CD4-positive, alpha-beta memory T cell (primary cell): ENCODE data around the gene SEZ6L. TPM values are rescaled to one million over a fixed set of nuclear protein-coding genes. Genes with fewer than 3 reads are reported as not detected.

Experiments used
- CTCF ChIA-PET: fragments of 350-600 bp; sonication (Branson Sonifier 250); formaldehyde crosslinking; loops from one replicate; lab custom pipeline; 2021; ENCODE audit warnings: inconsistent platforms; ENCODE audit not compliant: partially characterized antibody; lab: Charles Lee
- POLR2A ChIA-PET: fragments of 350-600 bp; sonication (Branson Sonifier 250); formaldehyde crosslinking; loops from one replicate; lab custom pipeline; 2021; ENCODE audit not compliant: partially characterized antibody; lab: Charles Lee
- DNase-seq, 5 donors: peaks; one replicate each; pipeline versions ENCODE4 v3.0.0 to v3.0.0-alpha.2; 2020 to 2022; ENCODE audit warnings: mixed read lengths in 1 of 5
- H3K27ac ChIP-seq: one replicate; pipeline ENCODE4 v1.7.0; 2013; ENCODE audit warnings: low read depth, low read length
- H3K27me3 ChIP-seq: 2 replicates; pipeline ENCODE4 v1.7.0; 2013; ENCODE audit warnings: mild to moderate bottlenecking, low read length, moderate library complexity; ENCODE audit not compliant: insufficient read depth
- H3K36me3 ChIP-seq: 2 replicates; pipeline ENCODE4 v1.7.0; 2013; ENCODE audit warnings: mild to moderate bottlenecking, low read length, moderate library complexity; ENCODE audit not compliant: insufficient read depth
- H3K4me1 ChIP-seq: 2 replicates; pipeline ENCODE4 v1.7.0; 2013; ENCODE audit warnings: mild to moderate bottlenecking, low read length, moderate library complexity; ENCODE audit not compliant: insufficient read depth
- H3K4me3 ChIP-seq, 2 donors: one replicate each; pipeline ENCODE4 v1.7.0; 2013; ENCODE audit warnings: low read length in 2 of 2, mild to moderate bottlenecking in 1 of 2
- H3K9me3 ChIP-seq, 2 donors: one replicate each; pipeline ENCODE4 v1.7.0; 2013; ENCODE audit warnings: low read length in 2 of 2, control low read depth in 1 of 2; ENCODE audit not compliant: control insufficient read depth in 1 of 2
- H3K27ac Mint-ChIP-seq, 7 donors: one replicate each; pipeline ENCODE4 v1.8.0; 2020 to 2021; ENCODE audit warnings: mixed read lengths in 7 of 7, mild to moderate bottlenecking in 6 of 7, inconsistent platforms in 3 of 7, moderate library complexity in 3 of 7
- H3K27me3 Mint-ChIP-seq, 2 donors: one replicate each; pipeline ENCODE4 v1.8.0; 2020 to 2021; ENCODE audit warnings: mixed read lengths in 2 of 2
- H3K36me3 Mint-ChIP-seq, 2 donors: one replicate each; pipeline ENCODE4 v1.8.0; 2020 to 2021; ENCODE audit warnings: mixed read lengths in 2 of 2, inconsistent platforms in 1 of 2, mild to moderate bottlenecking in 1 of 2
- H3K4me1 Mint-ChIP-seq, 4 donors: one replicate each; pipeline ENCODE4 v1.8.0; 2020 to 2021; ENCODE audit warnings: mixed read lengths in 4 of 4, mild to moderate bottlenecking in 1 of 4
- H3K4me3 Mint-ChIP-seq, 8 donors: one replicate each; pipeline ENCODE4 v1.8.0; 2020 to 2021; ENCODE audit warnings: mixed read lengths in 8 of 8, mild to moderate bottlenecking in 7 of 8, moderate library complexity in 6 of 8, inconsistent platforms in 3 of 8
- H3K9me3 Mint-ChIP-seq, 8 donors: one replicate each; pipeline ENCODE4 v1.8.0; 2020 to 2021; ENCODE audit warnings: mixed read lengths in 8 of 8, mild to moderate bottlenecking in 5 of 8, inconsistent platforms in 3 of 8, moderate library complexity in 1 of 8
- intact Hi-C: fragments of 100-400 bp; cut with micrococcal nuclease; formaldehyde crosslinking; loops from one replicate; pipeline ENCODE4 v1.15.1; 2023
- polyA plus RNA-seq, 2 donors: library from polyadenylated mRNA; unstranded; fragments of 300-500 nt; fragmentation: Illumina TruSeq; gene quantifications; one replicate each; pipeline ENCODE4 v1.2.3, GENCODE V29; 2021
- total RNA-seq, 2 experiments: library from RNA; stranded (reverse); gene quantifications; one replicate each; pipeline ENCODE4 v1.2.3, GENCODE V29; 2021

The SEZ6L gene
- total and polyA plus RNA-seq, 4 experiments from 2014 or later, result not detected

DNA sequence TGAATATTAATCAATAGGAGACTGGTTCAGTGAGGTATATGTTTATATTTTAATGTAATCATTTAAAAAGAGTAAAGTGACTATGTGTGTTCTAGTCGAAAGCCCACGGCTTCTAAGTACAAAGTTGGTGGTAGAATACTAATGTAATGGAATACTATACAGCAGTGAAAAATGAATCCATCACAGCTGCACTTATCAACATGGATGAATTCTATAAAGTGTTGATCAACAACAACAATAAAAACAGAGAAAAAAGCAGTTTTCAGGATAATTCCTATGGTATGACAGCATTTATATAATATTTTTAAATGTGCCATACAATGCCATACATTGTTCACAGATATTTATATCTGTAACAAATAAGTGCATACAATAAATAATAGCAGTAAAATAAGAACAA is 114.1 kb downstream of the SEZ6L start:
- intact Hi-C loops, result no loop called here
- no peaks in the 10 kb centered on the region for H3K27me3 ChIP-seq
- H3K27ac Mint-ChIP-seq, result no peak overlapping the region
- no peaks in the 10 kb centered on the region for H3K36me3 Mint-ChIP-seq
- POLR2A ChIA-PET, result no interaction called here
- H3K4me1 ChIP-seq, result no peaks in the 10 kb centered on the region
- H3K27ac ChIP-seq, result no peak overlapping the region
- H3K9me3 ChIP-seq, result no peaks in the 10 kb centered on the region
- peaks cover 8 to 21% of the 10 kb centered on the region in 2 donors for H3K27me3 Mint-ChIP-seq
- peaks cover 0 to 3% (median under 1%) of the 10 kb centered on the region in 8 donors for H3K9me3 Mint-ChIP-seq
- no peak overlapping the region for H3K4me3 Mint-ChIP-seq
- no peaks in the 10 kb centered on the region for H3K36me3 ChIP-seq
- no peak overlapping the region for H3K4me3 ChIP-seq
- H3K4me1 Mint-ChIP-seq, result no peaks in the 10 kb centered on the region
- DNase-seq, result no peak
- CTCF ChIA-PET, result no interaction called here

DNA sequence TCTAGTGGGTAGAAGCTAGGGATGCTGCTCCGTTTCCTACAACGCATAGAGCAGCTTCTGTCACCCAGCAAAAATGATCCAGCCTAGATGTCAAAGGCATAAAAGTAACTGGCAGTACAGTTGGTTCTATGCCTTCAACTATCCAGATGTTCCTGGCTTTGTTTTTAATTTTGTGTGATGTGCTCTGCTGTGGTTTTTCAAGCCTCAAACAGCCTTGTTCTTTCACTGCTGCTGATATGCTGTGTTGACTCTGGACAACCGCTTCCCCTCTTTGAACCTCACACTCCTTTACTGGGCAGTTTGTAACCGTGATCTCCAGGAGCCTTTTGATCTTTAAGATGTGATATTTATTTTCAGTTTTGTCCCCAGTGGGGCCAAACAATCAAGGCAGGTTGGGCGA is 116.4 kb downstream of the SEZ6L start:
- H3K4me3 ChIP-seq, result no peak overlapping the region

DNA sequence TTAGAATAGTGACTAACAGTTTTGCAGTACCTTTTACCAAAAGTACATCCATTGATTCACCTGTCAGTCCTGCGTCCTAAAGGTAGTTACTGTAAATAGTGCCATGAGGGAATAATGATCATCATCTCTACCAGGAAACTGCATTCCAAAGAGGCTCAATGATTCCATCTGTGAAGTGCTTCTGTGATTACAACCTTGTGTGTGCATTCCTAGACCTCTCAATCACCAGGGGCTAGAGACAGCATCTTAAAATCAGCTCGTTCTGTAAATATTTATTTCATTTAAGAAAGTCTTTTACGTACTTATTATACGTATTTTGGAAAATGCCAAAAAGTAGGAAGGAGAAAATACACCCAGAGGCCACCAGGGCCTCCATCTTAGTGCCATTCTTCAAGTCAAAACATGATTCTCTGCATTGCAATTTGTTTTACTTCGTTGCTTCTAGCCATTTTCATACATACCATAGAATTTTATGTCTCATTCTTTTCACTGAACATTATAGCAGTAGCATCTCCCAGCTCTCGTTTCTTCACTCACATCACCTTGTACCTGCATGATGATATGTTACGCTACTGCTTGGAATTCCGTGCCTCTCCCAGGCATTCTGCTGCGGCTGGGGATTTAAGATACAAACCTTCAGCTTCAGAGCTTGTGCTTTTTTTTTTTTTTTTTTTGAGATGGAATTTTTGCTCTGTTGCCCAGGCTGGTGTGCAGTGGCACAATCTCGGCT is 117.0 kb downstream of the SEZ6L start:
- Histone ChIP-seq H3K4me3 (no peak overlapping the region), H3K27me3 (no peaks in the 10 kb centered on the region), H3K4me1 (no peaks in the 10 kb centered on the region), H3K27ac (no peak overlapping the region), H3K36me3 (no peaks in the 10 kb centered on the region), H3K9me3 (no peaks in the 10 kb centered on the region)
- Mint-ChIP-seq H3K9me3 (peaks cover 0 to 3% (median under 1%) of the 10 kb centered on the region in 8 donors), H3K4me3 (no peak overlapping the region), H3K27me3 (peaks cover 10 to 23% of the 10 kb centered on the region in 2 donors), H3K27ac (no peak overlapping the region), H3K4me1 (no peaks in the 10 kb centered on the region), H3K36me3 (no peaks in the 10 kb centered on the region)
- POLR2A ChIA-PET, result no interaction called here
- CTCF ChIA-PET, result interaction anchor here (0.7 to 0.9 kb wide), 2 partner anchors 9 to 1818 kb away, joined by 3 to 4 read pairs; no protein-coding TSS in a partner anchor
- DNase-seq, result no peak
- intact Hi-C loops, result no loop called here

More for the DNA sequence above, 116.4 kb downstream of the SEZ6L start:
- peaks cover 10 to 22% of the 10 kb centered on the region in 2 donors for H3K27me3 Mint-ChIP-seq
- H3K36me3 Mint-ChIP-seq, result no peaks in the 10 kb centered on the region
- H3K4me3 Mint-ChIP-seq, result no peak overlapping the region
- H3K4me1 ChIP-seq, result no peaks in the 10 kb centered on the region
- intact Hi-C loops, result no loop called here
- ChIA-PET POLR2A (no interaction called here), CTCF (no interaction called here)
- no peak overlapping the region for H3K27ac ChIP-seq
- no peaks in the 10 kb centered on the region for H3K36me3 ChIP-seq
- H3K27me3 ChIP-seq, result no peaks in the 10 kb centered on the region
- no peak overlapping the region for H3K27ac Mint-ChIP-seq
- no peak for DNase-seq
- no peaks in the 10 kb centered on the region for H3K9me3 ChIP-seq
- H3K9me3 Mint-ChIP-seq, result peaks cover 0 to 3% (median under 1%) of the 10 kb centered on the region in 8 donors
- H3K4me1 Mint-ChIP-seq, result no peaks in the 10 kb centered on the region

DNA sequence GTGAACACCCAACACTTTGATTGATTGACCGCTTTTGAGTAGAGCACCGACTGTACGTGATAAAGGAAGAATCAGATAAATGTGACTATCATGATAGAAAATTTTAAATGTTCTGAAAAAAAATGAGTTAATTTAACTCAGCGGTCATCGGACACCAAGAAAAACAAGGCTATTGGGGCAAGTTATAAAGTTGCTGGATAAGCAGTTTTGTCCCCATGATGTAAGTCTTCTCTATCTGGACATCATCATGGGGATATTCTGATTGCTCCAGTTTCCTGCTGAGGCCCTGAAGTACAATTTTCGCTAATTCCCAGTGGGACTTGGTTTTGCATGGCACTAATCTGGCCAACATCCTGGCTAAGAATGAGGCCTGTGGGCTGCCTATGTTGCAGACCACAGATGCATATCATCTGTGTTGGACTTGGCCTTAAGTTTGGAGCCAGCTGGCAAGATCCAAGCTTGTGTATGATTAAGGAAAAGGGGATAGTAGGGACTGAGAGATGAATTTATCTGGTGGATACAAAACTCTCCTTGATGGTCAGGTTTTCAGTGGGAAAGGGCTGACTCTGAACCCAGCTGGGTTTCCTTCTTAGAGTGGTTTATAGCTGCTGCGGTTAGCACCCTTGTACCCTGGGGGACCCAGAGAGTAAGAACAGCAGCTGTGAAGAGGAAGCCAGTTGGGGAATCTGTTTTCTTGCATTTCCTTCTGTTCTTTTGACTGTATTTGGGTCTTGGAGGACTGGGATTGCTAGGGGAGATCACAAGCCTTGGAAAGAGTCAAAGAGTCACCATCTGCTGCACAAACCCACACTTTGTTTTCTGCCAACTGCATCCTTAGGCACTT is 118.3 kb downstream of the SEZ6L start:
- CTCF ChIA-PET, result interaction anchor here (0.9 kb wide), 1 partner anchor 8 kb away, joined by 3 read pairs; no protein-coding TSS in a partner anchor
- Mint-ChIP-seq H3K9me3 (peaks cover 0 to 3% (median 0%) of the 10 kb centered on the region in 8 donors), H3K4me1 (no peaks in the 10 kb centered on the region), H3K27ac (no peak overlapping the region), H3K27me3 (peaks cover 5 to 15% of the 10 kb centered on the region in 2 donors), H3K4me3 (no peak overlapping the region), H3K36me3 (no peaks in the 10 kb centered on the region)
- intact Hi-C loops, result no loop called here
- H3K27ac ChIP-seq, result no peak overlapping the region
- no peaks in the 10 kb centered on the region for H3K36me3 ChIP-seq
- no peak for DNase-seq
- no peaks in the 10 kb centered on the region for H3K27me3 ChIP-seq
- POLR2A ChIA-PET, result no interaction called here
- no peak overlapping the region for H3K4me3 ChIP-seq
- no peaks in the 10 kb centered on the region for H3K4me1 ChIP-seq
- no peaks in the 10 kb centered on the region for H3K9me3 ChIP-seq

DNA sequence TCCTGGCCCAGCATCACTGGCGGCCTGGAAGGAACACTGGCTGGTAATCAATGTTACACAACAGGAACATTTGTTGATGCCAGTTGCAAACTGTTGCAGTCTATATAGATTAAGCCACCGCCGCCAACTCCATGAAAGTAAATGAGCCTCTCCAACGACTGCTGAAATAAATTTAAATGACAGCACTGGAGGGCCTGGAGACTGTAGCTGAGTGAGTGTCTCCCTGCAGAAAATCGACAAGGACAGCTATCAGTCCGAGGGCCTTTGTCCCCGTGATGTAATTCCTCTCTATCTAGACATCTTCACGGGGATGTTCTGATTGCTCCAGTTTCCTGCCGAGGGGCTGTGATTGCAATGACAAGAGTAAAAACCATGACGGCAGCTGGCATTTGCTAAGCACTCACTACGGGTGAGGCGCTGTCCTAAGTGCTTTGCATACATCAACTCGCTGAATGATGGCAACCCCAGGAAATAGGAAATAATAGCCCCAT is 120.4 kb downstream of the SEZ6L start:
- H3K4me3 Mint-ChIP-seq, result no peak overlapping the region
- Histone ChIP-seq H3K27ac (no peak overlapping the region), H3K4me3 (no peak overlapping the region), H3K27me3 (no peaks in the 10 kb centered on the region), H3K9me3 (no peaks in the 10 kb centered on the region), H3K4me1 (peaks cover 7% of the 10 kb centered on the region), H3K36me3 (no peaks in the 10 kb centered on the region)
- H3K27me3 Mint-ChIP-seq, result peaks cover 5 to 15% of the 10 kb centered on the region in 2 donors
- no peaks in the 10 kb centered on the region for H3K9me3 Mint-ChIP-seq
- H3K4me1 Mint-ChIP-seq, result peaks cover 5 to 9% (median 7%) of the 10 kb centered on the region in 4 donors
- no peak overlapping the region for H3K27ac Mint-ChIP-seq
- DNase-seq, result no peak
- CTCF ChIA-PET, result no interaction called here
- POLR2A ChIA-PET, result no interaction called here
- intact Hi-C loops, result no loop called here
- H3K36me3 Mint-ChIP-seq, result no peaks in the 10 kb centered on the region

DNA sequence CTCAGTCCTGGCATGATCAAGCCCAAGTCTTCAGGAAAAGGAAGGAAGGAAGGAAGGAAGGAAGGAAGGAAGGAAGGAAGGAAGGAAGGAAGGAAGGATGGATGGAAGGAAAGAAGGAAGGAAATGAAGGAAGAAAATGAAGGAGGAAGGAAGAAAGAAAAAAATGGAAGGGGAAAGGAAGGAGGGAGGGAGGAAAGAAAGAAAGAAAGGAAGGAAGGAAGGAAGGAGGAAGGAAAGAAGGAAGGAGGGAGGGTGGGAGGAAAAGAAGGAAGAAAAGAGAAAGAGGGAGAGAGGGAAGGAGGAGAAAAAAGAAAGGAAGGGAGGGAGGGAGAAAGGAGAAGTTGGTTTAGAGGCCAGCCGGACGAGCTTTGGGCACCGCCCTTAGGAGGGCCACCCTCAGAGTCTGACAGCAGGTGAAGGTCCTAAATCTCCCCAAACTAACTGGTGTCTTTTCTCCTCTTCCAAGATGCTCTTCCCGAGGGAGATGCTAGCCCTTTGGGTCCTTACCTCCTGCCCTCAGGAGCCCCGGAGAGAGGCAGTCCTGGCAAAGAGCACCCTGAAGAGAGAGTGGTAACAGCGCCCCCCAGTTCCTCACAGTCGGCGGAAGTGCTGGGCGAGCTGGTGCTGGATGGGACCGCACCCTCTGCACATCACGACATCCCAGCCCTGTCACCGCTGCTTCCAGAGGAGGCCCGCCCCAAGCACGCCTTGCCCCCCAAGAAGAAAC is 122.8 kb downstream of the SEZ6L start:
- Histone ChIP-seq H3K9me3 (no peaks in the 10 kb centered on the region), H3K4me1 (peaks cover 12% of the 10 kb centered on the region), H3K27me3 (no peaks in the 10 kb centered on the region), H3K4me3 (no peak overlapping the region), H3K36me3 (no peaks in the 10 kb centered on the region), H3K27ac (no peak overlapping the region)
- ChIA-PET CTCF (no interaction called here), POLR2A (no interaction called here)
- H3K27me3 Mint-ChIP-seq, result peaks cover 4 to 9% of the 10 kb centered on the region in 2 donors
- H3K27ac Mint-ChIP-seq, result peak overlapping the region in 1 of 7 donors; percentile 38
- H3K36me3 Mint-ChIP-seq, result no peaks in the 10 kb centered on the region
- H3K4me3 Mint-ChIP-seq, result no peak overlapping the region
- no peaks in the 10 kb centered on the region for H3K9me3 Mint-ChIP-seq
- no peak for DNase-seq
- peaks cover 10 to 15% (median 13%) of the 10 kb centered on the region in 4 donors for H3K4me1 Mint-ChIP-seq
- intact Hi-C loops, result no loop called here

DNA sequence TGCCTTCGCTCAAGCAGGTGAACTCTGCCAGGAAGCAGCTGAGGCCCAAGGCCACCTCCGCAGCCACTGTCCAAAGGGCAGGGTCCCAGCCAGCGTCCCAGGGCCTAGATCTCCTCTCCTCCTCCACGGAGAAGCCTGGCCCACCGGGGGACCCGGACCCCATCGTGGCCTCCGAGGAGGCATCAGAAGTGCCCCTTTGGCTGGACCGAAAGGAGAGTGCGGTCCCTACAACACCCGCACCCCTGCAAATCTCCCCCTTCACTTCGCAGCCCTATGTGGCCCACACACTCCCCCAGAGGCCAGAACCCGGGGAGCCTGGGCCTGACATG is 123.4 kb downstream of the SEZ6L start:
- ChIA-PET CTCF (no interaction called here), POLR2A (no interaction called here)
- no peaks in the 10 kb centered on the region for H3K36me3 Mint-ChIP-seq
- Histone ChIP-seq H3K4me3 (no peak overlapping the region), H3K4me1 (peaks cover 12% of the 10 kb centered on the region), H3K27ac (no peak overlapping the region), H3K27me3 (no peaks in the 10 kb centered on the region), H3K36me3 (no peaks in the 10 kb centered on the region), H3K9me3 (no peaks in the 10 kb centered on the region)
- intact Hi-C loops, result no loop called here
- peaks cover 10 to 15% (median 13%) of the 10 kb centered on the region in 4 donors for H3K4me1 Mint-ChIP-seq
- no peak overlapping the region for H3K27ac Mint-ChIP-seq
- no peaks in the 10 kb centered on the region for H3K9me3 Mint-ChIP-seq
- no peak for DNase-seq
- H3K27me3 Mint-ChIP-seq, result peaks cover 4 to 7% of the 10 kb centered on the region in 2 donors
- H3K4me3 Mint-ChIP-seq, result no peak overlapping the region
